HG03378 (cell line): Measurements from ENCODE around the gene TRIO.
A peak's percentile ranks its signal among the peaks of the same experiment; 100 is the strongest.
"Not testable (repeated sequence)": the region's sequence is repeated elsewhere in the genome, so short reads cannot be mapped to it uniquely, and the experiment has no call there.

Source experiments
- ATAC-seq: cut with Tn5 transposase; IDR thresholded peaks from one replicate; pipeline ENCODE4 v1.9.1; 2021; ENCODE audit warnings: mild to moderate bottlenecking, moderate library complexity; ENCODE audit not compliant: unreplicated experiment

Gene TRIO

DNA sequence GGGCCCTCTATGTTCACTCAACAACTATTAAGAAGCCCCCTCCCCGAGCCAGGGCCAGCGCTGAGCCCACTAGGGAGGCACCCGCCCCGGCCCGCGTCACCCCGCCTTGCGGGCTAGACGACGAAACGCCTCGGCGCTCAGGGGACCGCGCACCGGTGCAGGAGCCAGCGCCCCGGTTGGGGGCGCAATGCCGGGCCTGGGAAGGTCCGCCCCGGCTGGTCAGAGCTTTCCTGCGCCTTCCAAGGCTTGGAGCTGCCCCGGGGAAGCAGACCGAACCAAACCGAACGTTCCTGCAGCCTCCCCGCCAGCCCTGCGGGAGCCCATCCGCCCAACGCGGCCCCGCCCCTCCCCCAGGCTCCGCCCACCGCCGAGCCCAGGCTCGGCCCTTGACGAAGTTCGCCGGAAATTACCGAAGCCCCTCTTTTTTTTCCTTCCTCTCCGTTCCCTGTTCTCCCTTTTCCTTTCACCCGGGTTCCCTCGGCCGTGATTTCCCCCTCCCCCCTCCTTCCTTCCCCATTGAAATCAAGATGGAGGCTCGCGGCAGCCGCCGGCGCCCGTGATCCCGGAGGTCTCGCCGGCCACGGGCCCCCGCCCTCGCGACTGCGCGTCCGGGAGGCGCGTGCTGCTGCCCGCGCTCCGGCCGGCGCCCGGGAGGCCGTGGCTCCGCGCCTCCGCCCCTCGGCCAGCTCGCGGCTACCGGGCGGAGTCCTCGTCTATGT, at the start of gene TRIO:
Gene TRIO, plus strand, starts transcription at position 516 of the 719 bp plus-strand sequence. CDS start 384 bp downstream, outside the sequence.
- ATAC-seq: peak; percentile 30

DNA sequence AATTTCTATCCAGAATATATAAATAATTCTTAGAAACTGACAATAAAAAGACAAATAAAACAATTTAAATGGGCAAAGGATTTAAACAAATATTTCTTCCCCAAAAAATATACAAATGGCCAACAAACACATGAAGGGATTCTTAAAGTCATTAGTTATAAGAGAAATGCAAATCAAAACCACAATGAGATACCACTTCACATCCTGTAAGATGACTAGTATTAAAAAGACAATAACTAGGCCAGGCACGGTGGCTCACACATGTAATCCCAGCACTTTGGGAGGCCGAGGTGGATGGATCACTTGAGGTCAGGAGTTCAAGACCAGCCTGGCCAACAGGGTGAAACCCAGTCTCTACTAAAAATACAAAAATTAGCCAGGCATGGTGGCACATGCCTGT, 45.8 kb upstream of the TRIO start:
- not testable (repeated sequence) for ATAC-seq

GRCh38 chr5:14097998-14098471, 45.1 kb upstream of the TRIO start:
- ATAC-seq: no peak

- ATAC-seq: no peak
Observed at GRCh38 chr5:14100281-14100680, 42.9 kb upstream of the TRIO start.

GRCh38 chr5:14101922-14102321, 41.2 kb upstream of the TRIO start:
- no peak for ATAC-seq

- ATAC-seq: no peak
Observed at GRCh38 chr5:14102666-14103065, 40.5 kb upstream of the TRIO start.

- ATAC-seq: no peak
Observed at GRCh38 chr5:14105718-14106410, 37.3 kb upstream of the TRIO start.

- ATAC-seq: no peak
Observed at GRCh38 chr5:14107536-14107935, 35.6 kb upstream of the TRIO start.

- peak; percentile 56 for ATAC-seq
Observed at GRCh38 chr5:14108170-14108996, 34.8 kb upstream of the TRIO start.

DNA sequence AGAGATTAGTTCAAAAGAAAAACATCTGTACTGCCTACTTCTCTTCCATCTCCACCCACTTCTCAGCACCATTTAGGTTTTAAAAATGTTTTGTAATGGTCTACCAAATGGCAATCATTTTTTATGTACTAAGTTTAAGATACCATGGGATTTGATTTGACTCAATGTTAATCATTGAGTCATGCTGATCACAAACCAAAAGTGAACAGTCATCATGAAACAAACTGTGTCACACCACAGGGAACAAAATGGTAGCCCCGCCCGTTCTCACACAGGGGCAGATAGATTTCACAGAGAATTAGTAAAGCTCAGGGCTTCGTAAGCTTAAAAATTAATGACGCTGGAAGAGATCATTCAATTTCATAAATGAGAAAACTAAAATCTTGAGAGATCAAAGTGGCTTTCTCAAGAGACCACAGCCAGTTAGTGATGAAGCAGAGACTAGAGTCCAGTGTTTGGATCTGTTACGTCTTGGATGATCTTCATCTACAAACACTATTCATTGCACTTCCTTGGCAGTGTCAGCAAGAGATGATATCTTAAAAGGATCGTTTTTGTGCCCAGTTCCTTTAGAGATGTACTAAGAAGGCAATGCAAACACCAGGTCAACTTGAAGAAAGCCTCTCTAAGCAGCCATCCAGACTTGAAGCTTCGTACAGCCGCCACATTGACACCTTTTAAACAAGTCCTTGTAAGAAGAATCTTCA, 33.9 kb upstream of the TRIO start:
- peak; percentile 92 for ATAC-seq

GRCh38 chr5:14109771-14110170, 33.4 kb upstream of the TRIO start:
- no peak for ATAC-seq

DNA sequence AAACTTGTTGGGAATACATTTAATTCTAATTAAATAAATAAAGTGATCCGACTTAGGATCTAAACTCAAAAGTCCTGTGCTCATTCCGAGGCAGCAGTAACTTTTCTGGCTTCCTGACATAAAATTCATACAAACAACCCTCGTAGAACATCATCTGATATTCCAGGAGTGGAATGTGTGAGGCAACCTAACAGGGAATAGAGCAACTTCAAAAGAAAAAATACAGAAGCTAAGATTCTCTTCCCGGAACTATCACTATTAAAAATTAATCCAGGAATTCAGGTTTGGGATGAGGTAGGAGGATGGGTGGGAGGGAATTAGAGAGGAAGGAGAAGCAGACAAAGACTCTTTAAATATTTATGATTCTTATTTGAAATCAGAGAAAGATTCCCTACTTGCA, 32.9 kb upstream of the TRIO start:
- ATAC-seq: no peak

DNA sequence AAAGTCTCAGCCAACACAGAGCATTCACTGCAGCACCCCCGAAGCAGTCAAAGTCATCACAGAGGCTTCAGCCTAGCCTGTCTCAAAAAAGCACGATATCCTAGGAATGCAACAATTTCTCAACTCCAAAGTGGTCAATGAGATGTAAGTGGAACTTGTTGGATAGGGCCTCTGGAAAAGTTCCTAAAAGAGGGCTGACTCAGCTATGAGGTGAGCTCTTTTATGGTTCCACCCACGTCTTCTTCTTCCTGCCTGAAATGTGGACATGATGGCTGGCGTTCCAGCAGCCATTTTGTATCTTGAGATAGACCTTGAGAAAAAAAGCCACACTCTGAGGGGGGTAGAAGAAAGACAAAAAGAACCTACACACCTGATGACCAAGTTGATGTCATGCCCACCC, 32.5 kb upstream of the TRIO start:
- ATAC-seq: no peak

GRCh38 chr5:14112998-14113652, 30.0 kb upstream of the TRIO start:
- ATAC-seq: no peak

DNA sequence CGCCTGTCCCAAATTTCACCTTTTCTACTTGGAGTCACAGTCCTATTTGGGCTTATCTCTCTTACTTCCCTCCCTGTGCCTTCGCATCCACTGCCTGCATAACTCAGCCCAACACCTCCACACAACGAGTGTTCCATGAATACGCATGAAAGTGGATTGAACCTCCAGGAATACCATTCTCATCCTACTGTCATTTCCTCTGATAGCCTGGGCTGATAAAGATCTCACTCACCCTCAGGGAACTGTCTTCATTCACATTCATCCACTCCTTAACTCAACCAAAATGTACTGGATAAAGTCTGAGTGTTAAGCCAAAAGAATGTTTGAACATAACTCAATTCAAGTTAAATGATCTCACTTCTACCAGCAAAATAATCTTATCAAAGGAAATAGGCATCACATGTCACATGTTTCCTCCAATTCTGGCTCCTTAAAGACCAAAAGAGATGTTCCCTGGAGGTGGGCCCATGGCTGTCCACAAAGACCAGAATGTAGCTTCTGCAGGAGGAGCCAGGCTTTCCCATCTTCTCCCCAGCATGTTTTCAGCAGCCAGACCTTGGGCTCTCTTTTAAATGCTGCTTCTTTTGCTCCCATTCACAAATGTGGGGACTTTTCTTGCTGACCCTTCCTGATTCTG, 28.4 kb upstream of the TRIO start:
- ATAC-seq: no peak

DNA sequence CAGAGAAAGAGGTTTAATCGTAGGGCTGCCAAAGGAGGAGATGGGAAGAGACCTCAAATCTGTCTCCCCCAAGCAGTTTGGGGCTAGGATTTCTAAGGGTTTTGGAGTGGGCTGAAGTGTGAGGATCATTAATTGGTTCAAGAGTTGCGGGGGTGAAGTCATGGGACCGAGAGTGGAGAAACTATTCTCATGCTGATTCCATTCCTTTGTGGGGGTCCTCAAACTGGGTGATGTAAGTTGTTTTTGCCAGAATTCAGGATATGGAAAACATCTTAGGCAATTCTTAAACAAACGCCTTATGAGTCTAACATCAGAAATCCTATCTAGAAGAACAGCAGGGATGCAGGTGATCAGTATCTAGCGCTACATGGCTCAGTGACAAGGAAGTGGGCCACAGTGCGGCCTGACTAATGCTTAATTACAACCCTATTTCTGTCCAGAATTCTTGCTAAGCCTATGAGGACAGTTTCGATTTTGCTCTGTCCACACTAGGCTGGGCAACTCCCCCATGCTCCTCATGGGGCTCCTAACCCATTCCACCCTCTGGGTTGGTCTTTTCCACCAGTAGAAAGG, 27.7 kb upstream of the TRIO start:
- no peak for ATAC-seq

DNA sequence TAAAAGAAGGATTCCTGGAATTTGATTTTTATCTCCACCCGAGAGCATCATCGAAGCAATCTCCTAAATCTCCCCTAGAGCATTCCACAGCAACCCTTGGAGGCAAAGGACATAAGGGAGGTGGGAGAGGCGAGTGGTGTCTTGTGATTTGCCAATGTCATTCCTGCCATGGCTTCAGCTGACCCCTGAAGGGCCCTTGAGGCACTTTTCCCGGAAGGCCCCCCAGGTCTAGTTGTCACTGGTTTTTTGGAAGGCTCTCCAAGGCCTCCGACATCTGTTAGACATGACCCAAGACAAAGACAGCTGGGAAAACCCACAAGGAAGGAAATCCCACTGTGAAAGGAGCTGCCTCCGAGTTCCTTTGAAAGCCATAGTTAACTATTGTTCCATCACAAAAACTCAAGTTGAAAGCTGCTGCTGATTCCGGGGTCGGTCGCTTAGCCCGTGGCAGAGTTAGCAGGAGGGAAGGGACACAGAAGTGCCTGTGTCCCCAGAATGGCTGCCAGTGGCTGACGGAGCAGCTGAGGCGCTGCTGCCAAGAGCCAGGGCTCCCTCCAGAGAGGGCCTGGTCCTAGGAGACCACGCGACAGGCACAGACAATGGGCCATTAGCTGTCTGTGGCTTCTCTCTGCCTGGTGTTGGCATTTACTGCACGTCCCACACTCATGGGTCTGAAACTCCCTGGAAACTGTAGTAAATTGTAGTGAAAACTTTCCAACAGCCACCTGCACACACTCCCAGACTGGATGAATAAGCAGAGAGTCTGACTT, 24.4 kb upstream of the TRIO start:
- ATAC-seq: no peak

- no peak for ATAC-seq
Observed at GRCh38 chr5:14120176-14120575, 23.0 kb upstream of the TRIO start.

DNA sequence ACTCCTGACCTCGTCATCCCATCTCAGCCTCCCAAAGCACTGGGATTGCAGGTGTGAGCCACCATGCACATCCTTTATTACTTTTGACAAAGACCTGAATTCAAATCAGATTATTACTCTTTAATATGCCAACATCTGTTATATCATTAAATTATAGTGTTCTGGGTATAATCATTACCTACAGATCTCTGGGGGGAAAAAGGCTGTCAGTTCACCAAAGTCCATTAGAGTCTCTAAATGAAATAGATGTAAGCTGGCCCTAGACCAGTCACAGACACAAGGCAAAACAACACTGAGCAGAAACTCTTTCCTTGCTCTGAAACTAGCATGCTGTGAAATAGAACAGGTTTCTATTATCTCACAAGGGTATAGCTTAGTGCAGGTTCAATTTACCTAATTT, 21.6 kb upstream of the TRIO start:
- ATAC-seq: no peak
